Measurements from ENCODE around the gene ZNF555.

Gene ZNF555

GRCh38 chr19:2810141-2811091 is 30.9 kb upstream of the ZNF555 start:
- H3K4me1 ChIP-seq: no peaks in the 10 kb centered on the region
- no peaks in the 10 kb centered on the region for H3K9me3 ChIP-seq (ENCODE audit: control insufficient read depth, low read length)
- H3K79me2 ChIP-seq: no peaks in the 10 kb centered on the region
- no peak overlapping the region for H3K4me3 ChIP-seq (ENCODE audit: low read depth, low read length)
- H3K4me2 ChIP-seq (ENCODE audit: low read length): no peak overlapping the region
- H2AFZ ChIP-seq: no peak overlapping the region
- no peak overlapping the region for H3K9ac ChIP-seq
- no peak overlapping the region for H3K27ac ChIP-seq
- H3K36me3 ChIP-seq (ENCODE audit: control insufficient read depth, insufficient read depth, low read length): no peaks in the 10 kb centered on the region
- H3K27me3 ChIP-seq (ENCODE audit: control insufficient read depth, insufficient read depth, low read length): no peaks in the 10 kb centered on the region
- TF ChIP-seq, protein P1, sequence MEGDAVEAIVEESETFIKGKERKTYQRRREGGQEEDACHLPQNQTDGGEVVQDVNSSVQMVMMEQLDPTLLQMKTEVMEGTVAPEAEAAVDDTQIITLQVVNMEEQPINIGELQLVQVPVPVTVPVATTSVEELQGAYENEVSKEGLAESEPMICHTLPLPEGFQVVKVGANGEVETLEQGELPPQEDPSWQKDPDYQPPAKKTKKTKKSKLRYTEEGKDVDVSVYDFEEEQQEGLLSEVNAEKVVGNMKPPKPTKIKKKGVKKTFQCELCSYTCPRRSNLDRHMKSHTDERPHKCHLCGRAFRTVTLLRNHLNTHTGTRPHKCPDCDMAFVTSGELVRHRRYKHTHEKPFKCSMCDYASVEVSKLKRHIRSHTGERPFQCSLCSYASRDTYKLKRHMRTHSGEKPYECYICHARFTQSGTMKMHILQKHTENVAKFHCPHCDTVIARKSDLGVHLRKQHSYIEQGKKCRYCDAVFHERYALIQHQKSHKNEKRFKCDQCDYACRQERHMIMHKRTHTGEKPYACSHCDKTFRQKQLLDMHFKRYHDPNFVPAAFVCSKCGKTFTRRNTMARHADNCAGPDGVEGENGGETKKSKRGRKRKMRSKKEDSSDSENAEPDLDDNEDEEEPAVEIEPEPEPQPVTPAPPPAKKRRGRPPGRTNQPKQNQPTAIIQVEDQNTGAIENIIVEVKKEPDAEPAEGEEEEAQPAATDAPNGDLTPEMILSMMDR (IDR thresholded peaks at IDR 0.05): no peak

GRCh38 chr19:2811221-2811722 is 30.0 kb upstream of the ZNF555 start:
- Histone ChIP-seq H3K4me3 (ENCODE audit: low read depth, low read length) (no peak overlapping the region), H3K9ac (no peak overlapping the region), H3K27ac (no peak overlapping the region), H3K4me2 (ENCODE audit: low read length) (no peak overlapping the region), H3K79me2 (no peaks in the 10 kb centered on the region), H3K4me1 (no peaks in the 10 kb centered on the region), H3K36me3 (ENCODE audit: control insufficient read depth, insufficient read depth, low read length) (no peaks in the 10 kb centered on the region), H2AFZ (no peak overlapping the region), H3K27me3 (ENCODE audit: control insufficient read depth, insufficient read depth, low read length) (no peaks in the 10 kb centered on the region), H3K9me3 (ENCODE audit: control insufficient read depth, low read length) (no peaks in the 10 kb centered on the region)
- TF ChIP-seq, protein P1 (IDR thresholded peaks at IDR 0.05): no peak

DNA sequence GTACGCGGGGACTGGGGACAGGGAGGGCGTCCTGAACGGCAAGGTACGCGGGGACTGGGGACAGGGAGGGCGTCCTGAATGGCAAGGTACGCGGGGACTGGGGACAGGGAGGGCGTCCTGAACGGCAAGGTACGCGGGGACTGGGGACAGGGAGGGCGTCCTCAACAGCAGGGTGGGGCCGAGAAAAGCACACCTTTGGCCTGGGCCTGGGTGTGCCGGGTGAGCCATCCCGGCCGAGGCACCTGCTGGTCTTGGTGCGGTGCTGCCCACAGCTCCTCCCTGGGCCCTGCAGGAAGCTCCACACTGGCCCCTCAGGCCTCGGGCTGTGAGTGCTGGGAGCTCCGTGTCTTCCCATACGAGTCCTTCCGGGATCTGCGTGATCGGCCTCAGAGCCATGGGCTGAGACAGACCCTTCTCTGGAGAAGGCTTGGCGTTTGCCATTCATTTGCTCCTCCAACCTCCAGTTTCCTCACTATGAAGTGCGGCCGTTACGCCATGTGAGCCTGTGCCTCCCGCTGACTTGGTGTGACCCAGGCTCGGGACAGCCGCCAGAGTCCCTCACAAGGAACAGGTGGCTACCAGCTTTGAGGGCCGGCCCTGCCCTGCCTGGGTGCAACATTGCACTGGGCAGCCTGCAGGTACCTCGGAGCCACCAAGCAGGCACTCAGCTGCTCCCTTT is 29.4 kb upstream of the ZNF555 start:
- TF ChIP-seq, protein P1 (IDR thresholded peaks at IDR 0.05): no peak
- no peaks in the 10 kb centered on the region for H3K36me3 ChIP-seq (ENCODE audit: control insufficient read depth, insufficient read depth, low read length)
- H2AFZ ChIP-seq: no peak overlapping the region
- no peak overlapping the region for H3K9ac ChIP-seq
- no peaks in the 10 kb centered on the region for H3K27me3 ChIP-seq (ENCODE audit: control insufficient read depth, insufficient read depth, low read length)
- no peaks in the 10 kb centered on the region for H3K9me3 ChIP-seq (ENCODE audit: control insufficient read depth, low read length)
- H3K4me3 ChIP-seq (ENCODE audit: low read depth, low read length): no peak overlapping the region
- no peak overlapping the region for H3K4me2 ChIP-seq (ENCODE audit: low read length)
- no peaks in the 10 kb centered on the region for H3K79me2 ChIP-seq
- no peak overlapping the region for H3K27ac ChIP-seq
- H3K4me1 ChIP-seq: no peaks in the 10 kb centered on the region

- TF ChIP-seq, protein P1 (IDR thresholded peaks at IDR 0.05): no peak
- no peaks in the 10 kb centered on the region for H3K36me3 ChIP-seq (ENCODE audit: control insufficient read depth, insufficient read depth, low read length)
- H3K4me2 ChIP-seq (ENCODE audit: low read length): no peak overlapping the region
- H3K27ac ChIP-seq: no peak overlapping the region
- H2AFZ ChIP-seq: no peak overlapping the region
- H3K9ac ChIP-seq: no peak overlapping the region
- no peaks in the 10 kb centered on the region for H3K4me1 ChIP-seq
- H3K4me3 ChIP-seq (ENCODE audit: low read depth, low read length): no peak overlapping the region
- no peaks in the 10 kb centered on the region for H3K27me3 ChIP-seq (ENCODE audit: control insufficient read depth, insufficient read depth, low read length)
- no peaks in the 10 kb centered on the region for H3K9me3 ChIP-seq (ENCODE audit: control insufficient read depth, low read length)
- no peaks in the 10 kb centered on the region for H3K79me2 ChIP-seq
Observed at GRCh38 chr19:2812414-2813234, 28.7 kb upstream of the ZNF555 start.

Measured in parathyroid adenoma (tissue), 2 donors.